Nephron (organoid): Measurements from ENCODE around the gene KIF1B.
A peak's percentile ranks its signal among the peaks of the same experiment; 100 is the strongest.

Source experiments
- H3K27ac Mint-ChIP-seq, 3 experiments: 2 replicates each; pipeline ENCODE4 v1.8.0; 2020; ENCODE audit warnings: mixed read lengths in 3 of 3, mild to moderate bottlenecking in 2 of 3, moderate library complexity in 1 of 3
- H3K27me3 Mint-ChIP-seq: 2 replicates; pipeline ENCODE4 v1.8.0; 2021; ENCODE audit warnings: low read depth, mild to moderate bottlenecking, moderate library complexity, mixed read lengths
- H3K36me3 Mint-ChIP-seq: 2 replicates; pipeline ENCODE4 v1.8.0; 2020; ENCODE audit warnings: low read depth, mixed read lengths
- H3K4me1 Mint-ChIP-seq: 2 replicates; pipeline ENCODE4 v1.8.0; 2020; ENCODE audit warnings: mixed read lengths
- H3K4me3 Mint-ChIP-seq, 3 experiments: 2 replicates each; pipeline ENCODE4 v1.8.0; 2020; ENCODE audit warnings: mild to moderate bottlenecking in 3 of 3, mixed read lengths in 3 of 3, moderate library complexity in 2 of 3
- H3K9me3 Mint-ChIP-seq: 2 replicates; pipeline ENCODE4 v1.8.0; 2020; ENCODE audit warnings: mixed read lengths
- TF ChIP-seq, protein P1 (sequence below), 3 experiments: fragments of 200-600 bp; sonication (generic); IDR thresholded peaks; one replicate each; pipeline ENCODE4 v1.5.0; 2021; ENCODE audit warnings: antibody characterized with exemption in 3 of 3; ENCODE audit not compliant: unreplicated experiment in 3 of 3

Gene KIF1B

GRCh38 chr1:10209590-10209904 lies 823 bp upstream of the KIF1B start:
- H3K4me3 Mint-ChIP-seq: peak overlapping the region; percentile 95 to 97 (median 95)
- H3K36me3 Mint-ChIP-seq: no peaks in the 10 kb centered on the region
- H3K27ac Mint-ChIP-seq: peak overlapping the region; percentile 98 to 99 (median 99)
- H3K9me3 Mint-ChIP-seq: no peaks in the 10 kb centered on the region
- no peaks in the 10 kb centered on the region for H3K27me3 Mint-ChIP-seq
- peaks cover 33% of the 10 kb centered on the region for H3K4me1 Mint-ChIP-seq
- TF ChIP-seq, protein P1, sequence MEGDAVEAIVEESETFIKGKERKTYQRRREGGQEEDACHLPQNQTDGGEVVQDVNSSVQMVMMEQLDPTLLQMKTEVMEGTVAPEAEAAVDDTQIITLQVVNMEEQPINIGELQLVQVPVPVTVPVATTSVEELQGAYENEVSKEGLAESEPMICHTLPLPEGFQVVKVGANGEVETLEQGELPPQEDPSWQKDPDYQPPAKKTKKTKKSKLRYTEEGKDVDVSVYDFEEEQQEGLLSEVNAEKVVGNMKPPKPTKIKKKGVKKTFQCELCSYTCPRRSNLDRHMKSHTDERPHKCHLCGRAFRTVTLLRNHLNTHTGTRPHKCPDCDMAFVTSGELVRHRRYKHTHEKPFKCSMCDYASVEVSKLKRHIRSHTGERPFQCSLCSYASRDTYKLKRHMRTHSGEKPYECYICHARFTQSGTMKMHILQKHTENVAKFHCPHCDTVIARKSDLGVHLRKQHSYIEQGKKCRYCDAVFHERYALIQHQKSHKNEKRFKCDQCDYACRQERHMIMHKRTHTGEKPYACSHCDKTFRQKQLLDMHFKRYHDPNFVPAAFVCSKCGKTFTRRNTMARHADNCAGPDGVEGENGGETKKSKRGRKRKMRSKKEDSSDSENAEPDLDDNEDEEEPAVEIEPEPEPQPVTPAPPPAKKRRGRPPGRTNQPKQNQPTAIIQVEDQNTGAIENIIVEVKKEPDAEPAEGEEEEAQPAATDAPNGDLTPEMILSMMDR (IDR thresholded peaks at IDR 0.05; ENCODE audit: unreplicated experiment in 3 of 3): no peak

DNA sequence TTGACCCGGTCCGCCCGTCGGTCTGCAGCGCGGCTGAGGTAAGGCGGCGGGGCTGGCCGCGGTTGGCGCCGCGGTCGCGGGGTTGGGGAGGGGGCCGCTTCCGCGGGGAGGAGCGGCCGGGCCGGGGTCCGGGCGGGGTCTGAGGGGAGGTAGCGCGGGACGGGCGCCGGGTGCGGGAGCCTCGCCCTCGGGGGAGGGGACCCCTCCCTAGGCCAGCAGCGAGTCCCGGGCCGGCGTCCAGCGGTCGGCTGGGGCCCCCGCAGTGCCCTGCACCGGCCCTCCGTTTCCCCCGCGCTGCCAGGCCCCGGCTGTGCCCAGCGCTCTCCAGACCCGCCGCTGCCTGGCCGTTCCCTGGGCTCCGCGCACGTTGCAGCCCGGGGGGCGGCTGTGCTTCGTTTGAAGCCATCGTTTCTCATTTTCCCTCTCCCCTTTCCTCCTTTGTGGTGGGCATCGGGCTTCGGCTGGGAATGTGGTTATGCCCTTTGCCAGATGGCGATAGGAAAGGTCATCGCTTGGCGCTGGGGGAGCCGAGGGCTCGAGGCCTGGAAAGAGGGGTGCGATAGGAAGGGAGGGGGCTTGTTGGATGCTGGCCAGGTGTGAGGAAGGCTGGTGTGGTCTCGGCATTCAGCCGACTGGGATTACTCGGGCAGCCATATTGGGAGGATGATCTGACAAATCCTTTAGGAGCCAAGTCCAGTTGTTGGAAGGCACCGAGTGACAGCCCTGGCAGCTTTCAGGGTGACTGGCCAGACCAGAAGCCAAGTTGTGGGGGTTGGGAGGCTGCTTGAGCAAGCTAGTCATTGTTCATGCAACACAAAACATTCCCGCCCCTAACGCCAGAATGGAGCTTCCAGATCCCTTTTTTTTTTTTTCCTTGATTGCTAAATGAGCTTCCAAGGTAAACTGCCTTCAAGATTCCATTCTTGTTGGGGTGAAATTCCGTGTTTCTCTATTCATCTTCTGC lies 753 bp downstream of the KIF1B start:
- H3K27me3 Mint-ChIP-seq: no peaks in the 10 kb centered on the region
- no peaks in the 10 kb centered on the region for H3K36me3 Mint-ChIP-seq
- H3K4me3 Mint-ChIP-seq: peak overlapping the region; percentile 89 to 99 (median 93)
- TF ChIP-seq, protein P1 (IDR thresholded peaks at IDR 0.05; ENCODE audit: unreplicated experiment in 3 of 3): no peak
- no peaks in the 10 kb centered on the region for H3K9me3 Mint-ChIP-seq
- peak overlapping the region; percentile 96 to 99 (median 97) for H3K27ac Mint-ChIP-seq
- H3K4me1 Mint-ChIP-seq: peaks cover 42% of the 10 kb centered on the region

DNA sequence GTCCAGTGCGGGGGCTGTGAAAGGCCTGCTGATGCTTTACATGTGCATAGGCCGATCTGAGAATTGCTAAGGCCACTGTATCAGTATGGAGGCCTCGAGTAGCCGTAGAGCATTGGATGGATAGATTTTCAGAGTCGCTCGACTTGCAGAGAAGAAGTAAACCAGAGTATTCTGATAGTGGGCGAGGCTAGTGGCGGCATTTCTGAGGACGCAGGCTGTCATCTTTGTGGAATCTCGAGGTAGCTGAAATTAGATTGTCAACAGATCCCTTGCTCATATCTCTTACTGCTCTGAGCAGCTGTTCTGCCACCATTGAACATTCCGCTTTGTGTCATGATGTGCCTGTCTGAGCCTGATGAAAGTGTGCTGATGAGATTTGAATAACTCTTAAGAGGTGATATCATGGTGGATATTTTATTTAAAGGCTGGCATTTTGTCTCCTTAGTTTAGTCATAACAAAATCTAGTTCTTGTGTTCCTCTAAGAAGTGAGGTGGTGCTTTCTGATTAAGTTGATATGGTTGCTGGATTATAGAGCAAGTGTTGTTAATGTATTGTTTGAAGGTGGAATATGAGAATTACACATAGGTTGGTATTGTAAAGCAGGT lies 1.5 kb downstream of the KIF1B start:
- peak overlapping the region; percentile 89 to 99 (median 93) for H3K4me3 Mint-ChIP-seq
- H3K4me1 Mint-ChIP-seq: peaks cover 48% of the 10 kb centered on the region
- no peaks in the 10 kb centered on the region for H3K9me3 Mint-ChIP-seq
- no peaks in the 10 kb centered on the region for H3K27me3 Mint-ChIP-seq
- no peaks in the 10 kb centered on the region for H3K36me3 Mint-ChIP-seq
- H3K27ac Mint-ChIP-seq: peak overlapping the region; percentile 96 to 99 (median 97)
- TF ChIP-seq, protein P1 (IDR thresholded peaks at IDR 0.05; ENCODE audit: unreplicated experiment in 3 of 3): no peak

DNA sequence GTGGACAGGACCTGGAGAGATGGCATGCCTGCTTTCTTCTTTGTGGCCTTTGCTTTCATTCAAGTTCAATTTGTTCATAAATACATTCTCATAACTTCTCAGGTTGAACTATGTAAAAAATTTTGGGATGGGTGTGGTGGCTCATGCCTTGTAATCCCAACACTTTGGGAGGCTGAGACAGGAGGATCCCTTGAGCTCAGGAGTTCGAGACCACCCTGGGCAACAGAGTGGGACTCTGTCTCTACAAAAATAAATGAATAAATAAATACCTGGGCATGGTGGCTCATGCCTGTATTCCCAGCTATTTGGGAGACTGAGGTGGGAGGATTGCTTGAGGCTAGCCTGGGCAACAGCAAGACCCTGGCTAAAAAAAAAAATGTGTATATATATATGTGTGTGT lies 2.1 kb downstream of the KIF1B start:
- H3K4me3 Mint-ChIP-seq: peak overlapping the region; percentile 89 to 99 (median 93)
- H3K27ac Mint-ChIP-seq: peak overlapping the region; percentile 96 to 99 (median 97)
- no peaks in the 10 kb centered on the region for H3K9me3 Mint-ChIP-seq
- H3K36me3 Mint-ChIP-seq: no peaks in the 10 kb centered on the region
- H3K27me3 Mint-ChIP-seq: no peaks in the 10 kb centered on the region
- H3K4me1 Mint-ChIP-seq: peaks cover 51% of the 10 kb centered on the region
- TF ChIP-seq, protein P1 (IDR thresholded peaks at IDR 0.05; ENCODE audit: unreplicated experiment in 3 of 3): no peak

- Mint-ChIP-seq H3K4me3 (peak overlapping the region; percentile 71 to 86 (median 75)), H3K36me3 (no peaks in the 10 kb centered on the region), H3K27me3 (no peaks in the 10 kb centered on the region), H3K27ac (peak overlapping the region; percentile 80 to 83 (median 81)), H3K4me1 (peaks cover 59% of the 10 kb centered on the region), H3K9me3 (no peaks in the 10 kb centered on the region)
- TF ChIP-seq, protein P1 (IDR thresholded peaks at IDR 0.05; ENCODE audit: unreplicated experiment in 3 of 3): no peak
Observed at GRCh38 chr1:10213186-10213705, 2.9 kb downstream of the KIF1B start.
